Glomerular visceral epithelial cell (primary cell): ENCODE results near the gene MYO16.
A peak's percentile ranks its signal among the peaks of the same experiment; 100 is the strongest.

Experiments used
- DNase-seq: peaks from one replicate; pipeline ENCODE4 v3.0.0-alpha.2; 2016; ENCODE audit errors: extremely low spot score

Gene MYO16

DNA sequence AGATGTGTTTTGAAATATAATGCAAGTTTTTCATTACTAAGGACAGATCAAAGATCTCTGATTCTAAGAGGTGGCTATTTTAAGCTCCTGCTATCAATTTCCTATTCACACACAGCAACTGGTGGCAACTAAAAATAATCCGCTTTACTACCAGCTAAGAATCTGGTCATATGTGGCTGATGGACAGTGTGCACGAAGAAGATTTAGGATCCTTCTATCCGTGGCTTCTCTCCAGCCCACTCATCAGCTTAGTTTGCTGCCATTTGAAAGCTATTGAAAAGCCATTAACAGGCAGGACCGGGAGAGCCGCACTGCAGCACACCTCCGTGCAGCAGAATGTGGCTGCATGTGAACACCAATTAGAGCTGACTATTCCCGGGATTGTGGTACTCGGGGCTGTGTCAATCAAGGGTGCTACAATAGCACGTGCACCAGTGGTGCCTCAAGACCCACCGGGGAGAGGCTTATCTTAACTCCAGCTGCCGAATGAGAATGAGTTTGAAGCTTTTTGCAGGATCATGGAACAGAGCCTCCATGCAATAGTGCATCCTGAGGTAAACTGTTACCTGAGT, at the start of gene MYO16:
Gene MYO16, plus strand, starts transcription at position 431 of the 572 bp plus-strand sequence. CDS start 234 bp downstream, outside the sequence.
- no peak for DNase-seq

DNA sequence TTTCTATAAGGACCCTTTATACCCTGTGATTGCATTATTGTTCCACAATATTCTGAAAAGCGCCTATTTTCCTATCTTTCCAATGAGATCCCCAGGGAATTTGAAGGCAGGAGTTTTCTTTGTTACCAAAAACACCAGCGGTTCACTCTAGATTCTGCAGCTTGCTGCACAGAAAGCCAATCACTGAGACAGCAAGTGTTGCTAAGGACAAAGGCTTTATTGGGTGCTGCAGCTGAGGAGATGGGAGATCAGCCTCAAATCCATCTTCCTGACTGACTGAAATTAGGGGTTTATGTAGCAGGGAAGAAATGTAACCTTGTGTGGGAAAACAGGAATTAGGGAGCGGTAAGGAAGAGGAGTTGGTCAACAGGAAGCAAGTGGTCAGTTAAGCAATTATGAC, 42.6 kb upstream of the MYO16 start:
- no peak for DNase-seq

DNA sequence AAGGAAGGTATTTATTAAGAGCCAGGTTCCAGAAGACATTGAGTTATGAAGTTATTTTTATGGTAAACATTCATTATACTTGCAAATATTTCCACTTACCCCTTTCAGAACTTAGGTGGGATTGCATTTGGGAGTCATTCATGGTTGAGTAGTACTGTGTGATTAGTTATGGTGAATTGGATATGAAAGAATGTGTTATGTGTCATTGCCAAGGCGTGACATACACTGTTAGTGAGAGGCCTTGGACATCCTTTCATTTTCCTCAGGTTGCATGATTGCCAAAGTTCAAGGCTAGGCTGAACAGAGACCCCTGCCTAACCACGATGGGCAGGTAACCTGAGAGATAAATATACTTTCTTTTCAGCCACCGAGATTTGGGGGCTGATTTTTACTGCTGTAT, 40.9 kb upstream of the MYO16 start:
- DNase-seq = no peak

GRCh38 chr13:108594153-108594552, 35.3 kb upstream of the MYO16 start:
- DNase-seq = no peak

- no peak for DNase-seq
Measured at GRCh38 chr13:108595436-108596274, 33.8 kb upstream of the MYO16 start.

DNA sequence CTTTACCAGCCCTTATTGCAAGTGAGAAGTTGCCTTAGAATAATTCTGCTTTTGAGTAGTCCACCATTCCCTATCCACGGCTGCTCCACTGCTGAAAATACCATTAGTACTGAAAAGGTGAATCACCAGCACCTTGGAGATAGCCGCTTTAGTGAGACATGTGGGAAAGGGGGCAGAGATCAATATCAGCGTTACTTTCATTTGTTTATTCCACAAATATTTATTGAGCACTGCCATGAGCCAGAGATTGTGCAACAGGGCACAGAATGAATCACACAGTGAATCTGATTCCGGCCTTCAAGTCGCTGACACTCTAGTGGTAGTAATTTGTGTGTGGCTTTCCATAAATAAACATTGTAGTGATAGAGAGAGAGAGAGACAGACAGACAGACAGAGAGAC, 31.5 kb upstream of the MYO16 start:
- no peak for DNase-seq

- no peak for DNase-seq
Measured at GRCh38 chr13:108606424-108606823, 23.0 kb upstream of the MYO16 start.

GRCh38 chr13:108609353-108609752, 20.1 kb upstream of the MYO16 start:
- DNase-seq = no peak

- DNase-seq = no peak
Measured at GRCh38 chr13:108610507-108610906, 18.9 kb upstream of the MYO16 start.

DNA sequence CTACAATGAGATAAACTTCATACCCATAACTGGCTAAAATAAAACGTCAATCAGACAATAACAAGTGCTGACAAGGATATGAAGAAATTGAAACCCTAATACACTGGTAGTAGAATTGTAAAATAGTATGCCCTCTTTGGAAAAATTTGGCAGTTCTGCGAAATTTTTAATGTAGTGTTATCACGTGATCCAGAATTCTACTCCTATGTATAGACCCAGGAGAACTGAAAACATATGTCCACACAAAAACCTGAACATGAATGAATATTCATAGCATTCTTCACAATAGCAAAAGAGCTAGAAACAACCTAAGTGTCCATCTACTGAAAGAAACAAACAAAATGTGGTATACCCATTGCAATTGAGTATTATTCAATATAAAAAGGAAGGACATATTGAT, 14.2 kb upstream of the MYO16 start:
- no peak for DNase-seq

GRCh38 chr13:108618233-108618632, 11.2 kb upstream of the MYO16 start:
- DNase-seq = no peak

DNA sequence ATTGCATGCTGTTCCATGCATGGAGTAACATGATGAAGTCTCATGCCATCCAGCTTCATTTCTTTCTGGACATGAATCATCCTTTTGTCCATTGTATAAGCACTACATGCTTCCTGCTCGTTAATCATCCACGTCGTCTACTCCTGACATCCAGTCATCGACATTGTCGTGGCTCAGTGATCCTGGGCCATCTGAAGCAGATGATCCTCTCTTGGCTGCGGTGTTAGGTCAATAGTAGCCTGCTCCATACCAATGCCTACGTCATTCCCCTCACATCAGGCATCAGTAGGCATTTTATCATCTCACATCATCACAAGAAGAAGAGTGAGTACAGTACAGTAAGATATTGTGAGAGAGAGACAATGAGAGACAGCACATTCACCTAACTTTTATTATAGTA, 7.9 kb upstream of the MYO16 start:
- DNase-seq = peak; percentile 7

GRCh38 chr13:108624108-108624507, 5.3 kb upstream of the MYO16 start:
- DNase-seq = no peak

- DNase-seq = no peak
Measured at GRCh38 chr13:108624979-108625378, 4.4 kb upstream of the MYO16 start.

DNA sequence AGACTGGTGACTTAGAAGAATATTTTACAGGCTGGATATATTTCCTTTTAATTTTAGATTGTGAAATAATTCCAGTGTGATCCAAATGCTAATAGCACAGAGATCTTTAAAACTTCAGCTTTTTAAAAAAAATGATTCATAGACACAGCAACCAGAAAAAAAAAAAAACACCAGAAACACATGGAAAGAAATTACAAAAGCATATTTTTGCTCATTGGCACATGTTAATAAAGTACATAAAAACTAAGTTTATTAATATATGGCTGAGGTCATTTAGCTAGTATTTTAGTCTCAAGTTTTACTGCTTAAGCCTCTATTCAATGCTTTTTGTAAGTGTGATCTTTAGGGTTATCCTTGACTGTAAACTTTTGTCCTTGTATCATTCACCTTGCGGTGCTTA, 577 bp downstream of the MYO16 start:
- DNase-seq = no peak

- DNase-seq = no peak
Measured at GRCh38 chr13:108632649-108633167, 3.3 kb downstream of the MYO16 start.

DNA sequence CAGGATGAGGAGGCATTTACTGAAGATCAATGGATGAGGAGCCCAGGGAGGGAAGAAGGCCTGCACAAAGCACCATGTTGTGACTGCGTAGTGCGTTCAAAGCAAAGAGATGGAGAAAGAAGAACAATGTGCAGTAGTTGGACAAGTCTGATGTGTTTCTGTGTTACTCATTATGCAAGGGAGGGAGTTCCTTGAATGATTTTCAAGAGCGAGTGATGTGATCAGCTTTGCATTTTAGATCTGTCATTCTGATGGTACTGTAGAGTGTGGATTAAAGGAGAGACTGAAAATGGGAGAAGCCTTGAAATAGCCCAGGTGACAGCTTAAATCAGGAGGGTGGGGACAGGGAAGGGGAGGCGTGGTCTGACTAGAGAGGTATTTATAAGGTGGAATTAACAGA, 9.5 kb downstream of the MYO16 start:
- DNase-seq = no peak

- no peak for DNase-seq
Measured at GRCh38 chr13:108643646-108644353, 14.4 kb downstream of the MYO16 start.

DNA sequence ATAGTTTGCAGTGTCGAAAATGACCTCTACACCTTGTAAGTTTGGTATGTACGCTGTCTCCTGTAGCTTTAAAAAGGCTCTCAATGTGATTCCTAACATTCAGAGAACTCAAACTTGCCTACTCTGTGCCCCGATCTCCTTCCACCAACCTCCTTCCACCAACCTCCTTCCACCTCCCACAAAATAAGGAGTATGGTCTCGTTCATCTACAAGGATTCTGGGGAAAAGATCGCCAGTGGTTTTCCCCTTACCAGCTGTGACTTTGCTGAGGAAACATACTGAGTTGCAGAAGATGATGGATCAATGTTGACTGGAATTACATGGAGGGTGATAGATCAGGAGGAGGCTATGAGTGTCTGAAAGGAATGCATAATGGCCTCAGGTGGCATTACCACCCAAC, 16.0 kb downstream of the MYO16 start:
- no peak for DNase-seq

DNA sequence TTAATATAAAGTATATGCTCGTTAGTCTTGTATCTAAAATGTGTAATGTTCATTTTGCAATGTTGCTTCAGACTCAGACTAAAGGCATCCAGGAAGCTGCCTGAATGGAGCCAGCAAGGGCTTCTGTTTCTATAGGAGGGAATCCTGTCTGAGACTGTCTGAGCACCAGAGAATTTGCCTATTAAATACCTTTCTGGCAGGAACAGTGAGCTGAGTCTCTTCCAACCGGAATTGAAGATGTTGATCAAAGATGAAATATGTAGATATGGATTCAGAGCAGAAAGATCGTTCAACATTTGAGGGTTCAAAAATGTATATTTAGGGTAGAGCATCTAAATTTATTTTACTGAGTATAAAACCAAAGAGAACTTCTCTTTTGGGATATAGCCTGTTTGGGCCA, 20.9 kb downstream of the MYO16 start:
- DNase-seq = no peak

DNA sequence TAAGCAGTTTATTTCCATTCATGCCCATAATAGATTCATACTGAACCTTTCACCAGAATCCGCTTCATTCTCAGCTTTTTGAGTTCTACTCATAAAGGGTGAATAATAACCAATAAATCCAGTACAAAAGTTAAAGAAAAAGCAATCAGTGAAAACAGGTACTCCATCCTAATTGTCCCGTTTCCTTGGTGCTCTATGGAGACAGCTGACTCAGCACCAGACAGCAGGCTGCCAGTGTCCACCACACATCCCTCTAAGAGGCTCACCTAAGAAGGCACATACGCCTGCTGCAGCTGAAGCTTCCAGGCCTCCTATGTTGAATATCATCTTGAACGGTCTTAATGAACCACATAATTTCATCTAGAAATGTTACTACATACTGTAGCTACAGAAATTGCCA, 27.3 kb downstream of the MYO16 start:
- no peak for DNase-seq

GRCh38 chr13:108657519-108657918, 28.1 kb downstream of the MYO16 start:
- no peak for DNase-seq

- DNase-seq = no peak
Measured at GRCh38 chr13:108662528-108662927, 33.1 kb downstream of the MYO16 start.
